Keratinocyte (primary cell): ENCODE data around the gene ZBTB7B. TPM values are rescaled to one million over a fixed set of nuclear protein-coding genes. Genes with fewer than 3 reads are reported as not detected.
A peak's percentile ranks its signal among the peaks of the same experiment; 100 is the strongest.

Source experiments
- DNase-seq: peaks from one replicate; pipeline ENCODE4 v3.0.0-alpha.2; 2011; ENCODE audit warnings: low read depth, missing footprints, low spot score
- FAIRE-seq: peaks from 2 replicates; lab custom pipeline; 2011; peaks lifted over from hg19 to GRCh38; lab: Jason Lieb, UNC
- H2AFZ ChIP-seq: 2 replicates; pipeline ENCODE4 v1.6.0; 2012; ENCODE audit warnings: low read length, control low read depth, inconsistent platforms; ENCODE audit not compliant: control insufficient read depth
- H3K27ac ChIP-seq: 2 replicates; pipeline ENCODE4 v1.5.1; 2011; ENCODE audit warnings: low read length; ENCODE audit not compliant: control insufficient read depth, insufficient read depth
- H3K27me3 ChIP-seq: 3 replicates; pipeline ENCODE4 v1.6.0; 2011; ENCODE audit warnings: low read length; ENCODE audit not compliant: control insufficient read depth, insufficient read depth; ENCODE audit errors: extremely low read depth
- H3K36me3 ChIP-seq, 2 experiments: 2 replicates in 1 of 2; 3 replicates in 1 of 2; pipeline ENCODE4 v1.5.1; 2011; ENCODE audit warnings: low read length in 2 of 2, mild to moderate bottlenecking in 1 of 2; ENCODE audit not compliant: control insufficient read depth in 2 of 2, insufficient read depth in 2 of 2; ENCODE audit errors: extremely low read depth in 1 of 2
- H3K4me1 ChIP-seq: 3 replicates; pipeline ENCODE4 v1.5.1; 2011; ENCODE audit warnings: low read length; ENCODE audit not compliant: control insufficient read depth, insufficient read depth; ENCODE audit errors: extremely low read depth
- H3K4me2 ChIP-seq: 3 replicates; pipeline ENCODE4 v1.6.0; 2011; ENCODE audit warnings: low read depth, low read length; ENCODE audit not compliant: control insufficient read depth, insufficient read depth; ENCODE audit errors: extremely low read depth
- H3K4me3 ChIP-seq, 3 experiments: fragments of 200-600 bp in 1 of 3; sonication (generic) in 1 of 3; 2 replicates in 2 of 3; 3 replicates in 1 of 3; pipeline ENCODE4 v1.5.1; 2011 to 2016; ENCODE audit warnings: low read length in 3 of 3, mild to moderate bottlenecking in 3 of 3, control low read depth in 2 of 3, inconsistent platforms in 1 of 3, low read depth in 1 of 3, mixed read lengths in 1 of 3, mixed run types in 1 of 3, moderate library complexity in 1 of 3; ENCODE audit not compliant: control insufficient read depth in 2 of 3, insufficient read depth in 2 of 3; ENCODE audit errors: extremely low read depth in 1 of 3
- H3K79me2 ChIP-seq: 2 replicates; pipeline ENCODE4 v1.6.0; 2012; ENCODE audit warnings: low read length; ENCODE audit not compliant: control insufficient read depth, insufficient read depth
- H3K9ac ChIP-seq: 3 replicates; pipeline ENCODE4 v1.6.0; 2011; ENCODE audit warnings: low read length; ENCODE audit not compliant: control insufficient read depth, insufficient read depth; ENCODE audit errors: extremely low read depth
- H3K9me1 ChIP-seq: 3 replicates; pipeline ENCODE4 v1.6.0; 2011; ENCODE audit warnings: low read length; ENCODE audit not compliant: control insufficient read depth, insufficient read depth; ENCODE audit errors: extremely low read depth
- H3K9me3 ChIP-seq: 2 replicates; pipeline ENCODE4 v1.5.1; 2012; ENCODE audit warnings: low read depth, low read length; ENCODE audit not compliant: control insufficient read depth
- H4K20me1 ChIP-seq: 3 replicates; pipeline ENCODE4 v1.6.0; 2011; ENCODE audit warnings: low read length; ENCODE audit not compliant: control insufficient read depth, insufficient read depth; ENCODE audit errors: extremely low read depth
- CTCF ChIP-seq, 3 experiments: IDR thresholded peaks in 1 of 3; conservative IDR thresholded peaks in 1 of 3; optimal IDR thresholded peaks in 1 of 3; 2 replicates in 2 of 3; 3 replicates in 1 of 3; pipeline versions ENCODE3 to v1.5.1; 2011; ENCODE audit warnings: low read length in 3 of 3, mild to moderate bottlenecking in 3 of 3, moderate library complexity in 2 of 3, control low read depth in 1 of 3, inconsistent platforms in 1 of 3; ENCODE audit not compliant: insufficient read depth in 2 of 3; ENCODE audit errors: extremely low read depth in 1 of 3
- EZH2 ChIP-seq: IDR thresholded peaks from one replicate; pipeline ENCODE4 v1.6.1; 2012; ENCODE audit warnings: inconsistent platforms, mild to moderate bottlenecking, low read length, moderate library complexity
- dilution Hi-C: fragments of 300-500 bp; cut with MboI; formaldehyde crosslinking; loops from one replicate; pipeline ENCODE4 v1.7.0; 2020; ENCODE audit warnings: low sequenced_read_pairs; ENCODE audit not compliant: extremely low pct_ligation_motif_present
- polyA plus RNA-seq, 5 experiments: library from polyadenylated mRNA; depleted of rRNA in 3 of 5; stranded (reverse) in 3 of 5; stranded (forward) in 1 of 5; unstranded in 1 of 5; fragments of >200 nt; gene quantifications; 1 replicate in 1 of 5; 2 replicates in 3 of 5; 3 replicates in 1 of 5; pipeline versions ENCODE4 v1.2.1 to v1.2.3, GENCODE V29; 2011 to 2012; ENCODE audit warnings: missing spikeins in 2 of 5, low read depth in 1 of 5, low replicate concordance in 1 of 5

ZBTB7B gene
- polyA plus RNA-seq, 1 donor (not counting 4 experiments of a cell fraction or from before 2014, with no cell fraction given), result 20.9 TPM

GRCh38 chr1:155026588-155026987 is 24.0 kb downstream of the ZBTB7B start:
- H3K9me1 ChIP-seq, result no peaks in the 10 kb centered on the region
- H3K4me1 ChIP-seq, result peaks cover 19% of the 10 kb centered on the region
- H3K27ac ChIP-seq, result no peak overlapping the region
- H3K4me3 ChIP-seq, result no peak overlapping the region
- dilution Hi-C loops, result no loop called here
- H3K27me3 ChIP-seq, result no peaks in the 10 kb centered on the region
- no peak for DNase-seq
- H2AFZ ChIP-seq, result no peak overlapping the region
- no peaks in the 10 kb centered on the region for H4K20me1 ChIP-seq
- H3K9ac ChIP-seq, result no peak overlapping the region
- H3K36me3 ChIP-seq, result no peaks in the 10 kb centered on the region
- TF ChIP-seq EZH2 (no peak), CTCF (optimal IDR thresholded peaks at IDR 0.05 in 1 of 3, IDR thresholded peaks at IDR 0.05 in 1 of 3, conservative IDR thresholded peaks at IDR 0.05 in 1 of 3; ENCODE audit: extremely low read depth in 1 of 3, insufficient read depth in 2 of 3, low read length in 3 of 3) (no peak)
- H3K79me2 ChIP-seq, result no peaks in the 10 kb centered on the region
- peak; percentile 81 for FAIRE-seq
- no peaks in the 10 kb centered on the region for H3K9me3 ChIP-seq
- no peak overlapping the region for H3K4me2 ChIP-seq

- Histone ChIP-seq H3K36me3 (no peaks in the 10 kb centered on the region), H3K4me1 (peaks cover 15% of the 10 kb centered on the region), H3K9ac (no peak overlapping the region), H4K20me1 (no peaks in the 10 kb centered on the region), H3K4me3 (no peak overlapping the region), H3K9me3 (no peaks in the 10 kb centered on the region), H2AFZ (no peak overlapping the region), H3K27me3 (no peaks in the 10 kb centered on the region), H3K4me2 (no peak overlapping the region), H3K79me2 (no peaks in the 10 kb centered on the region), H3K27ac (no peak overlapping the region), H3K9me1 (no peaks in the 10 kb centered on the region)
- dilution Hi-C loops, result no loop called here
- FAIRE-seq, result no peak
- TF ChIP-seq CTCF (optimal IDR thresholded peaks at IDR 0.05 in 1 of 3, IDR thresholded peaks at IDR 0.05 in 1 of 3, conservative IDR thresholded peaks at IDR 0.05 in 1 of 3; ENCODE audit: extremely low read depth in 1 of 3, insufficient read depth in 2 of 3, low read length in 3 of 3) (no peak), EZH2 (no peak)
- no peak for DNase-seq
Observed at GRCh38 chr1:155029513-155030242, 27.1 kb downstream of the ZBTB7B start.
